ENCODE measurements around the gene TMEM252. TPM values are rescaled to one million over a fixed set of nuclear protein-coding genes. Genes with fewer than 3 reads are reported as not detected.

Gene TMEM252, protein sequence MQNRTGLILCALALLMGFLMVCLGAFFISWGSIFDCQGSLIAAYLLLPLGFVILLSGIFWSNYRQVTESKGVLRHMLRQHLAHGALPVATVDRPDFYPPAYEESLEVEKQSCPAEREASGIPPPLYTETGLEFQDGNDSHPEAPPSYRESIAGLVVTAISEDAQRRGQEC
- total RNA-seq = not detected in 2 replicates

DNA sequence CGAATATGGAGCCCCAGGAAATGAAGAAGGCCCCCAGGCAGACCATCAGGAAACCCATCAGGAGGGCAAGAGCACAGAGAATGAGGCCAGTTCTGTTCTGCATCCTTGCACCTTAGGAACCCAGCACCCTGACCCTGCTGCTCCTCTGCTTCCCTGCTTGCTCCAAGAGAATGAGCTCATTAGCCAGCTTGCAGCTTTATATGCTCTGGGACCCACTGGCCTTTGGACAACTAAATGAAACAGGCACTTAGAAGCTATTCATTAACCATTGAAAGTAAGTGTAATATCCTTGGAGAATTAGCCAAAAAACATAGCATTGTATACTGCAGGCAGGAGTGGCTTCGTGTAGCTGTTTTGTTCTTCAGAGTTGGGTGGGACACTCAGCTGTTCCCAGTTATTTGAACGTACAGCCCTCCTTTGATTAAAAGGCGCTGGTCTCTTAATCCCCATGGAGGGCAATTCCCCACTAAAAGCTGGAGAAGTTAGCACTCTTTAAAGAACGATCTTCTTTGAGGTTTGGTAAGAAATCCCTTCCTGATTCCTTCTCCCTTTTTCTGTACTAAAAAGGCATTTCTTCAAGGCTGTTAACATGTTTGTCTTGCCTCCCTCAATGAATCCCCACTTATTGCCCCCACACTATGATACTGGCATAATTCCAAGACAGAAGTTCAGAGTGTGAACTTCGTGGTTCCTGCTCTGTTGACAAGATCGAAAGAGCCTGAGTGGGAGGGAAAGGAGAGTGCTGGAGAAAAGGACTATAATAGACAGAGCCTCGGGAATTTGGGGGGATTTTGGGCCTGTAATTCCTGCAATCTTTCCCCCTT, at the start of gene TMEM252:
TSS of gene TMEM252 (minus strand) at position 172 of the 824 bp plus-strand sequence. CDS start at position 103, 69 bp downstream.
- no peak for DNase-seq (ENCODE audit: low read depth in 2 of 2)

DNA sequence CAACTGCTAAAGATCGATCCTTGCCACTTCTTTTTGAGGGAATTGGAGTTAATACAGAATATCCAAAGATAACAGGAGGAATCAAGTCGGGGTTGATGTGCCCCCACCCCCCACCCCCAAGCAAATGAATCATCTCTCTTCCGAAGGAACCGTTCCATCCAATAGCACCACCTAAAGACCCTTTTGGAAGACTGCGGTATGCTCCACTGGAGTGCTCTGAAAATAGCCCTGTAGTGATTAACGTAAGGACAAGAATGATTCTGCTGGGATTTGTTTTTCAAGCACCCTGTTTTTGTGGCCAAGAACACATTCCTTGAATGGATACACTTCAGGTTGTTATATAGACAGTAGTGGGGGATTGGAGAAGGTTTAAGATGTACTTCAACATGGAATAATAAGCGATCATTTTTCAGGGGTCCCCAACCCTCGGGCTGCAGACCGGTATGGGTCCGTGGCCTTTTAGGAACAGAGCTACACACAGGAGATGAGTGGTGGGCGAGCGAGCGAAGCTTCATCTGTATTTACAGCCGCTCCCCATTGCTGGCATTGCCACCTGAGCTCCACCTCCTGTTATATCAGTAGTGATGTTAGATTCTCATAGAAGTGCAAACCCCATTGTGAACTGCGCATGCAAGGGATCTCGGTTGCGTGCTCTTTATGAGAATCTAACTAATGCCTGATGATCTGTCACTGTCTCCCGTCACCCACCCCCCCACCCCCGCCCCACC, 44.5 kb upstream of the TMEM252 start:
- DNase-seq (ENCODE audit: low read depth in 2 of 2) = no peak

DNA sequence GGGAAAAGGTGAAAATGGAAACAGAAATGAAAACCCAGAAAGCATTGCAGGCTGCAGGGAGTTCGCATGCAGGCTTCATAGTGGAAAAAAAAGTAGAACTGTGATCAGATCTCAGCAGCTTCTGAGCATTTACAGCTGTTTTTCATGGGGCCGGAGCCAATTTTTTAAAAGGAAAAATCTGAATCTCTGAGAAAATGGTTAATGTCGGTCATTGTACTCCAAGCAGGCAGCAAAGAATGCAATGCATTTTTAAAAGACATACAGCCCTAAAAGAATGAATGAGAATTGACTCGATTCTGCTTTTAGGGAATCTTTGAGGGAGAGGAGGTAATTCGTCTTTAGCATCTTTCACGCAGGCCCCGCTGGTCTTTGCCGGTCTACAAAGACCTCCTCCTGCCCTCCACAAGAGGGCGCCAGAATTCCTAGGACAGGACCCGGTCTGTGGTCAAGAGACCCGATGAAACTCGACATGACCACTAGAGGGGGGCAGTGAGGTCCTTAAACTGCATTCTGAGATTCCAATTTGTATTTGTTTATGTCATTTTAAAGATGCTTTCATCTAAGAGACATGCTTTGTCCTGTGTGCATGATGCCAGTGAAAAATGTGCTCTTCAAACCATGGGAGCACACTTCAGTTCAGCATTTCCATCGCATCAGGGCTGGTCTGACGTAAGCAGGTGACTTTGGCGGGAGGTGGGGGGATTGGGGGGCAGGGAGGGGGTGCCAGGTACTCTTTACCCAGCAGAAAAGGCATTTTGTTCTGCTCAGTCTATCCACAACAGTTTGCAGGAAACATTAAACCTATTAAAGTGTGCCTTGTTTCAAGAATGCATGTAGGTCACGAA, 43.7 kb upstream of the TMEM252 start:
- peak; percentile 88 to 91 for DNase-seq (ENCODE audit: low read depth in 2 of 2)

DNA sequence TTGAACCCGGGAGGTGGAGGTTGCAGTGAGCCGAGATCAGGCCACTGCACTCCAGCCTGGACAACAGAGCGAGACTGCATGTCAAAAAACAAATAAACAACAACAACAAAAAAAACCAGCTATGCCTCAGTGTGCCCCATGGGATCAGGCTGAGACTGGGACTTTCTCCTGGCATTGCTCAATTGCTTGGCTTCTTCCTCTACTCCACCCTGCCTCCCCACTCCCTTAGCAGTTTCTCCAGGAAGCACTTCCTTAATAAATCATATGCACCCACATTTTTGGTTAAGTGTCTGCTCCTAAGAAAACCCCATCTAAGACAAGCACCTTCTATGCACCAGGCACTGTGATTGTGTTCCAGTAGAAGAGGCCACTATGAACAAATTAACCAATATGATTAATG, 41.0 kb upstream of the TMEM252 start:
- no peak for DNase-seq (ENCODE audit: low read depth in 2 of 2)

DNA sequence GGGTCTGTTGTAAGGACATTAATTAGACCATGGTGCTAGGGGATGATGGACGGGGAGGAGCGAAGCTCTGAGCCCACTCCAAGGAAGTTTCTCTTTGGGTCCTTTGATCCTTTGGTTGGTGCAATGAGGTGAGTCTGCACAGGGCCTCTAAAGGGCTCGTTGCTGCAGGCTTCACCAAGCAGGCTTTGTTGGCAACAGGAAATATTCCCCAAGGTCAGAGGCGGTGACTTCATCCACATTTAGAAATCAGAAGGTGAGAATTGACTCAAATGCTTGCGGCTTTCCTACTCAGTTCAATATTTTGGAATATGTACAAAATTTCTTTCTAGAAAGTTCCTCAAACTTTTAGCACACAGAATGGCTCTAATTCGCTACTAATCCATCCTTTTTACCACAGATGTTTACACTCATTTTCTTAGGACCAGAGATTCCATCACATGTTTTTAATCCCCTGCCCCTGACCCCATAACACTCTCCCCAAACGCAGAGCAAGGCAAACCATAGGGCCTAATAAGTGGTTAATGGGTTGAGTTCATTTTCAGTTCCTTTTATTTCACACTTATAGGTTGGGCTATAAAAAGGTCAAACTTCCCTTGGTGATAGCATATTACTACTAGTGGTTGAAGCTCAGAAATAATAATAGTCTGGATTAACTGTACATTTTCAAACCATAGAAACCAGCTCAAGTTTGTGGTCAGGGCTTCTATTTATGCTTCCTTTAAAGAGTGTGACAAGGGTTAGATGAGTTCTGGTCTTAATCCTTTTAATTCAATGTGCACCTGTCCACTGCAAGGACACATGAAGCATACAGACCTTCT, 37.3 kb upstream of the TMEM252 start:
- no peak for DNase-seq (ENCODE audit: low read depth in 2 of 2)

DNA sequence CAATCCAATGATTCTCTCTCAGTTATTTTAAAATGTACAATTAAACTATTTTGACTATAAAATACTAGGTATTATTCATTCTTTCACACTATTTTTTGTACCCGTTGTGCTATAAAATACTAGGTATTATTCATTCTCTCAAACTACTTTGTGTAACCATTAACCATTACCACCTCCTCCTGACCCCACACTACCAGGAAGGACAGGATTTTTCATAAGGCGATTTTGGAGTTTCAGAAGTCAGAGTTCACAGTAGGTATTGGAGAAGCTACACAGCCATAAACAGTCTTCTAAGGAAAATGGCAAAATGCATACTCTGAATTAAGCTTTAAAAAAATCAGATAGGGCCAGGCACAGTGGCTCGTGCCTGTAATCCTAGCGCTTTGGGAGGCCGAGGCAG, 35.1 kb upstream of the TMEM252 start:
- DNase-seq (ENCODE audit: low read depth in 2 of 2) = no peak

DNA sequence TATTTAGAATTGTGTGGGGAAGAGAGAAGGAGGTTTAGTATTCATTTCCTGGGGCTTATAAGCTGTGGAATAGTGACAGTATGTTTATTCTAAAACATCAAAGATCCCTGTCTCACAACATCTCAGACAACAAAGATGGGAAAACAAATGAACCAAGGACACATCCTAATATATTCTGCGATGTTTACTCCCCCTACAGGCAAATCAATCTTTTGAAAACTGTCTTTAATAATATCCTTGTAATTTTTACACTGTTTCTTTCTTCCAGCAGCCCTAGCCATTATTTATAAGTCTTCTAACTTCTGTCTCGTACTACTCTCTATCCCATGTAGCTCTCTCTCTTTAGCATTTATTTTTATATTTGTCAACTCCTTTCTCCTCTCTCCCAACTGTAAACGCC, 33.5 kb upstream of the TMEM252 start:
- DNase-seq (ENCODE audit: low read depth in 2 of 2) = no peak

DNA sequence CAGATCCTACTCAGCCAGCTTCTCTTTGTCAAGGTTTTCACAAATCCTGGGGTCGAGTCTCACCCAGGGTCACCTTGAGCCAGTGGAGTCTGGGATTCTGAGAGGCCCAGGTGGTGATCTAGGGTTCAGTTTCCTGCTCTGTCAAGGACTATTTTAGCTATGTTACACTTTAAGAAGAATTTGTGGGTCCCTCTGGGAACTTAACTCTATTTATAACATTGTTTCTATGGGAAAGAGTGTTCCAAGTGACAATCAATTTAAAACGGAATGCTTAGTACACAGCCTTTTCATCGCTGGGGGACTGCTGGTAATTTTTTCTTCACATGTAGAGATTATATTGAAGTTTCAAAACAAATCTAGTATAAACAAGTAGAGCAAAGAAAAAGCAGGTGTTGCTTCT, 26.9 kb upstream of the TMEM252 start:
- DNase-seq (ENCODE audit: low read depth in 2 of 2) = no peak

DNA sequence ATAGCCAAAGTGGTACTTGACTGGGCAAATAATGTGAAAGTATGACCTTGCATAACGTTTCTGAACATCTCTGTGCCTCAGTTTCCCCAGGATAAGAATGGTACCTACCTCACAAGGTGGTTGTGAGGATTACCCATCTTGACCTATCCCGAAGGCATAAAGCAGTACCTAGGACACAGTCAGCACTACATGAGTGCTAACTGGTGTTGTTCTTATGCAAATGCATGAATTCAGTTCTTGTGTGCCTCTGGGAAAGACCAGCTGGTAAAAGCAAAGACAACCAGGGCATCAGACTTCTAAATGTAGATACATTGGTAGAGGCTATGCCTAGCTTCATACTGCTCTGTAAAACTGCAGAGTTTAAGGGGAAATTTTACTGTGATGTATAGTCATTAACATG, 21.8 kb upstream of the TMEM252 start:
- DNase-seq (ENCODE audit: low read depth in 2 of 2) = no peak

DNA sequence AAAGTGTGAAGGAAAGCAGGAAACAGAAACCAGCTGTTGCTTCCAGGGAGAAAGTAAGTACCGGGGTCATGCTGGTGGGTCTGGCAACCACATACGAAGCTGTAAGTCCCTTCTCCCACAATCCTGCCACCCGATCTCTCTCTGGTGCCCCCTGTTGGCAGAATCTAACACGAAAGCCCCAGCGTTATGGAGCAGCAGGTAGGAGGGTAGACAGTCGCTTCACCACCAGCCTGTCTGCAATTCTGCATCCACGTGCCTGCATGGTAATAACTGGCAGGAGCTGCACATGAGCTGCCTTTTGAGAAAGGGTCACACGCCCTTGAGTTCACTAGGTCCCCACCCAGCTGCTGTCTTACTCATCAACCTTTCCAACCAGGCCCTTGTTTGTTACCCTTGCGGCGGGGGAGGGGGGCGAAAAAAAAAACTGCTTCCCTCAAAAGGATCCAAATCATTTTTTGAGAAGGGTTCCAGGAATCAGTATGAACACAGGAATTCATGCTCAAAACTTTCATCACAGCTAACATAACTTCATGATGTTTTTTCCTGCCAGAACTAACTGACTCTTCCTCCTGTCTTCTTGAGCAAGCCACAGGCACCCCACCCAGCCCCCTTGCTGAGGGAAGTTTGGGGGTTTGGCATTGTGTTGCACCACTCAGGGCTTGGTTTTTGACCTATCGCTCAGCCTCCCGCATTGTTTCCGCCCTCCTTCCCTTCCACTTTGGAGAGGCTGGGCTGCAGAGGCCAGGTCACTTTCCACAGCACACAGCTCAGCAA, 19.6 kb upstream of the TMEM252 start:
- peak; percentile 11 to 87 for DNase-seq (ENCODE audit: low read depth in 2 of 2)

DNA sequence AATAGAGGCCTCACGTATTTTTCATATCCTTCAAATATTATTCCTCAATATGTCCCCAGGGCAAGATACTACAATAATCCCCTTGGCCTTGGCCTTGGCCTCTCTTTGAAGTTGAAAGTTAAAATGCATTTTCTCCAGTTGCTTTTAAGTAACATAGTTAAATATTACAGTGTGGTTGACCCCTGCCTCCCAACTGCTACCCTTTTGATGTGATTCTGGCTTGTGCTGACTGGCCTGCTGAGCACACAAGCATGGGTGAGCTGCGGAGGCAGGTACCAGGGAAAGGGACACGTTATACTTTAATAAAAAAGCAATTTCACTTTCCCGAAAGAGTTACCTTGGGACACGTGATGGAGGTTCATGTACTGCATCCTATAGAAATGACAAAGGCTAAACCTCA, 17.9 kb upstream of the TMEM252 start:
- DNase-seq (ENCODE audit: low read depth in 2 of 2) = no peak

DNA sequence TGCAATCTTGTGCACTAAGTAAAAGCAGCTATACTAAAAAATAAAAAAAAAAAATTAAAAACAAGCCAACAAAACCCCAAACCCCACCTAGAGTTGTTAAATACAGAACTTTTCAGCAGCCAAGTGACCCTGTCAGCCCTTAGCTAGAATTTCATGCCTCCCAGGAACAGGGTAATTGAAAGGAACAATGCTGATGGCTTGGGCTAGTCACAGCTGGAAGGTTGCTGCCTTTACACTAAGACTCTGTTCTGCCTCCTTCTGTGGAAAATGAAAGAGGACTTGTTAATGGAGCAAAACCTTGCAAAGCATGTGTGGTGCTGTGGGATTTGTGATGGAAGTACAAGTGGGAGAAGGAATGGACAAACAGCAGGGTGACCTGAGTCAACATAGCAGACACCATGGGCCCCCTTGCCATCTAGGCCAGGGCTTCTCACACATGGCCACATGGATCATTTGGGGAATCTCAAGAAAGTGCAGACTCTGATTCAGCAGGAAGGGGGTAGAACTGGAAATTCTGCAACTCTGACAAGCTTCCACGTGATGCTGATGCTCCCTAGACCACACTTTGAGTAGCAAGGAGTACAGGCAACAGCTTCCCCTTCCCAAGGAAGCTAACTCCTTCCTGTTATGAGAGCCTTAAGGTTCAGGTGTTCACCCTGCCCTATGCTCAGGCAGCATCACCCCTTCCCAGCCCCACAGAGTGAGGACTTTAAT, 14.9 kb upstream of the TMEM252 start:
- no peak for DNase-seq (ENCODE audit: low read depth in 2 of 2)

DNA sequence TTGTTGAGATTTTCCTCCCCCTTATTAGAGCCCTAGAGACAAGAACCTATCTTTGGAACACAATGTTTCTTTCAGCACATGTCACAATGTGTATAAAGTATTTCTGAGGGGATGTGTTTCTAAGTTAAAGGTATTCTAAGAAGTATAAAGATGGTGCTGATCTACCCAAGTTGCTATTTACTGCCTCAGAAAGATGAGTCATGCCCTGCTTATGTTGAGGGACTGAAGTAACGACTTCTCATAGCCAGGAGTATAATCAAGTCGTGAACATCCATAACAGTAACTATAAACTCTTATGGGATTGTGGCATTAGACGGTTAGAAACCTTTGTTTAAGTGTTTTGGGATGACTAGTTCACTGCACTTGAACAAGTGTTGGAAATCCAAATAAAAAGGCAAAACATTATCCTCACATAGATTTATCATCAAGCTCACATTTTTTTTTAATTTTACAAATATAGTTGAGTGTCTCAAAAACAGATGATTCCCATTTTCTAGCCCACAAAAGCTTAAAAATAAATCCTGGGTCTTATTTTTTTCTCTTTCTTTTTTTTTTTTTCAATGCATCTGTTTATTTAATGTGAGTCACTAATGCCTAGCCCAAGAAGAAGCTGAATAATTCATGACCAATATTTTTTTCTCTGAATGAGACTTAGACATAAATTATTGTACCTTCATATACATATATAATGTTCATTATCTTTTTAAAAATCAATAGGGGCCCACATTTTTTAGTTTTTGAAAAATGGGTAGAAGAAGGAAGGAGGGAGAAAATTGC, 12.2 kb upstream of the TMEM252 start:
- no peak for DNase-seq (ENCODE audit: low read depth in 2 of 2)

DNA sequence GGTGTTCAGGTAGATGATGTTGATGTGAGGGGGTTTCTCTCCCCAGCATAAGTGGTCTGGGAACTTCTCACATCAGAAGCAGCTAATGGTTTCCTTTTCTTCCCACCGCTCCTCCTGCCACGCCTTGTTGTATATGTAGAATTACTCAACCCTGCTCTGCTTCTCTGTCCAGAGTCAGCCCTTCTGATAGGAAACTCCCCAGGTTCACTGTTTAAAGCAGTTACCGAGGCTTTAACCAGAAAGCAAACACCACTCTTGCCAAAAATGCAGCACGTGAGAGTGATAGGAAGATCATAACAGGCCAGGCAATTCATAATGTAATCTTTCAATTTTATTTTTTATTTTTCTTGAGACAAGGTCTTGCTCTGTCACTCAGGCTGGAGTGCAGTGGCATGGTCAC, 10.5 kb upstream of the TMEM252 start:
- peak in 1 of 2 donors; percentile 68 for DNase-seq (ENCODE audit: low read depth in 2 of 2)

DNA sequence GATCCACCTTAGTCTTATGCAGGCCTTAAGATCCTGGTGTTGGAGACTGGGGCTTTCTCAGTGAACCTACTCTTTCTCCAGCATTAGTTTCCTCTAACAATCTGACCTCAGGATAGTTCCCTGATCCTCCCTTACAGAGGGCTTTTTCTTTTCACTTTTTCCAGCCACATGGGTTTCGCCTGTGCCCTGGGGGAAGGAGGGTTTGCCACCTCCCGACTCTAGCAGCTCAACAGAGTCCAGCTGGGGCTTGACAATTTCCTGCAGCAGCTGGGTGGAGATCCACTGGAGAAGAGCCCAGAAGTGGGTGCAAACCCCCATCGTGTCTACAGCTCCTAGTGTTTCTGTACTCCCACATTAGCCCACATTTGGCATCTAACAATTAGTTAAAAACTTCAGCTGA, 7.6 kb upstream of the TMEM252 start:
- no peak for DNase-seq (ENCODE audit: low read depth in 2 of 2)

DNA sequence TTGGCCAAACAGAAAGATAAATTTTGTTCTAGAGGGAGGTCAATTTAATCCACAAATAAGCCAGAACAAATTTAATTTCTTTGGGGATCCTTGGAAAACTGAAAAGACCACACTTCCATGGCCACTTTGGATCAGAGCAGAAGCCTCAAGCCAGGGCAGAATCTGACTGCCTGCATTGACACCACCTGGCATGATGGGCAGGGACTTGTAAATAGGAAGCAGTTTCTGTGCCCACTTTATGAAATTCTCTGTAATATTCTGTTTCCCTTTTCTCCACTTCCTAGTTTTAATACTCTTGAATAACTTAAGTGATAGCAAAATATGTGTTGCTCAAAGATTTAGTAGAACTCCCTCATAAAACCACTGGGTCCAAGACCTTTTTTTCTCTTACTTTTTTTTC, 6.7 kb upstream of the TMEM252 start:
- no peak for DNase-seq (ENCODE audit: low read depth in 2 of 2)

DNA sequence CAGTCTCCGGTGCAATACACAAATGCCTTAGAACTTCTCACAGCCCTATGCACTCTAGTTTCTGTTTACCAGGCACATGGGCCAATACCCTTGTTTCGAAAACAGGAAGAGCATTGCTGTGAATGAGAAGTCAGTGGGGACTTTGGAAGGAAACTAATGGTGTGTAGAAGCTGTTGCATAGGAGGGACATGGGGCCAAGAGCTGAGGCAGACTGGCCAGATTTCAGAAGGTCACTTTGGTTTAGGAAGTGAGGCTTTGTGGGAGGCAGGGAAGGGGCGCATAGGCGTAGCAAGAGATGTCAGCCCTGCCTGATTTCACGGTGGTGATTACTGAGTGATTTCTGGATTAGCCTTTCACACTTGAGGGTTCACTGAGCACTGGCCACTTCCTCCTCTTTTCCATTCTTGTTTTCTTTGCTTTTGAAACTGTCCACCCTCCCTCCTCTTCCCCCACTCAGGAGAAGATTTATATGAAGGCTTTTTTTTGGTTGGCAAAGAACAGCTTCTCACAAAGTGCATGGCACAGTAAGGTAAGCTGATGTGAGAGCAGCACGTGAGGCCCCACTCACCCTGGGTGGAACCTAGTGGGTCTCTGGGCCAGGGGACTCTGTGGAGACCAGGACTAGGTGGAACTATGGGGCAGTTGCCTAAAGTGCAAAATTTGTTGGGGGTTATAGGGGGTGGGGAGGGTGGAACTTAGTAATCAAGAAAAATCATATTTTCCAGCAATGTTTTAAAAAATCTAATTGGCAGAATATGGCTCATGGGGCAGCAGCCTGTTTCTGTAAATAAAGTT, 6.1 kb upstream of the TMEM252 start:
- DNase-seq (ENCODE audit: low read depth in 2 of 2) = peak in 1 of 2 donors; percentile 50

Data from lung microvascular endothelial cell (primary cell).